Muscle layer of colon (tissue), 2 donors: ENCODE results near the gene BMP6.

Experiments used
- H3K27ac ChIP-seq: one replicate; pipeline ENCODE4 v1.7.0; 2013; ENCODE audit warnings: low read depth, mild to moderate bottlenecking, low read length, moderate library complexity
- H3K27me3 ChIP-seq, 2 donors: one replicate each; pipeline ENCODE4 v1.7.0; 2013; ENCODE audit warnings: low read length in 2 of 2, mild to moderate bottlenecking in 2 of 2; ENCODE audit not compliant: insufficient read depth in 2 of 2, control insufficient read depth in 1 of 2
- H3K36me3 ChIP-seq: one replicate; pipeline ENCODE4 v1.7.0; 2013; ENCODE audit warnings: mild to moderate bottlenecking, low read length; ENCODE audit not compliant: insufficient read depth
- H3K4me1 ChIP-seq: one replicate; pipeline ENCODE4 v1.7.0; 2013; ENCODE audit warnings: mild to moderate bottlenecking, low read length; ENCODE audit not compliant: insufficient read depth
- H3K4me3 ChIP-seq, 2 donors: one replicate each; pipeline ENCODE4 v1.7.0; 2013; ENCODE audit warnings: low read length in 2 of 2, low read depth in 1 of 2, mild to moderate bottlenecking in 1 of 2, moderate library complexity in 1 of 2
- H3K9ac ChIP-seq: one replicate; pipeline ENCODE4 v1.7.0; 2013; ENCODE audit warnings: low read length
- H3K9me3 ChIP-seq: one replicate; pipeline ENCODE4 v1.7.0; 2013; ENCODE audit warnings: mild to moderate bottlenecking, low read length
- donor health status: abdominal sarcoma.
- donor health status: Adenocarcinoma of cecum.

BMP6 gene

GRCh38 chr6:7725849-7726415, at the start of gene BMP6:
TSS of gene BMP6 (plus strand) at chr6:7726099. CDS start at chr6:7726956, 857 bp downstream.
- Histone ChIP-seq H3K36me3 (no peaks in the 10 kb centered on the region), H3K27me3 (peaks cover 37 to 58% of the 10 kb centered on the region in 2 donors), H3K4me1 (peaks cover 19% of the 10 kb centered on the region), H3K4me3 (peak within 1 kb of the TSS; percentile 56 to 73), H3K9ac (no peak within 1 kb of the TSS), H3K9me3 (no peaks in the 10 kb centered on the region), H3K27ac (no peak within 1 kb of the TSS)

- H3K4me1 ChIP-seq: peaks cover 11% of the 10 kb centered on the region
- no peak overlapping the region for H3K9ac ChIP-seq
- H3K9me3 ChIP-seq: no peaks in the 10 kb centered on the region
- H3K27me3 ChIP-seq: no peaks in the 10 kb centered on the region
- H3K4me3 ChIP-seq: no peak overlapping the region
- no peaks in the 10 kb centered on the region for H3K36me3 ChIP-seq
- H3K27ac ChIP-seq: no peak overlapping the region
These were observed 48.7 kb upstream of the BMP6 start for GRCh38 chr6:7677229-7677628.

DNA sequence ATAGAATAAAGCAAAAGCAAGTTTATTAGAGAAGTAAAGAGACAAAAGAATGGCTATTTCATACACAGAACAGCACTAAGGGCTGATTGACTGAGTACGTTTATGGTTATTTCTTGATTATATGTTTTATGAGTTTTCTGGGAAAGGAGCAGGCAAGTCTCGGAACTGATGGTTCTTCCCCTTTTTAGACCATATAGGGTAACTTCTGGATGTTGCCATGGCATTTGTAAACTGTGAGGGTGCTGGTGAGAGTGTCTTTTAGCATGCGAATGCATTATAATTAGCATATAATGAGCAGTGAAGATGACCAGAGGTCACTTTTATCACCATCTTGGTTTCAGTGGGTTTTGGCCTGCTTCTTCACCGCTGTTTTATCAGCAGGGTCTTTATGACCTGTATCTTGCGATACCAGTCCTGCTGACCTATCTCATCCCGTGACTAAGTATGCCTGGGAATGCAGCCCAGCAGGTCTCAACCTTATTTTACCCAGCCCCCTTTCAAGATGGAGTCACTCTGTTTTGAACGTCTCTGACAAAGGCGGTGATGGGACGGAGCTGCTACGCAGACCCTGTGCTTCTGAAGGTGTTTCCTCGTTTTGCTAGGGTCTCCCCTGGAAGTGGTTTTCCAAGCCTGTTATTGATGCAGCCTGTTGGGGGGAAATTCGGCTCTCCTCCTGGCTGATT, 45.4 kb upstream of the BMP6 start:
- H3K4me3 ChIP-seq: no peak overlapping the region
- no peak overlapping the region for H3K27ac ChIP-seq
- no peaks in the 10 kb centered on the region for H3K4me1 ChIP-seq
- no peaks in the 10 kb centered on the region for H3K36me3 ChIP-seq
- H3K27me3 ChIP-seq: no peaks in the 10 kb centered on the region
- H3K9ac ChIP-seq: no peak overlapping the region
- H3K9me3 ChIP-seq: no peaks in the 10 kb centered on the region

GRCh38 chr6:7681449-7681848, 44.5 kb upstream of the BMP6 start:
- H3K4me1 ChIP-seq: no peaks in the 10 kb centered on the region
- H3K36me3 ChIP-seq: no peaks in the 10 kb centered on the region
- no peak overlapping the region for H3K4me3 ChIP-seq
- no peak overlapping the region for H3K27ac ChIP-seq
- no peaks in the 10 kb centered on the region for H3K27me3 ChIP-seq
- no peaks in the 10 kb centered on the region for H3K9me3 ChIP-seq
- no peak overlapping the region for H3K9ac ChIP-seq

GRCh38 chr6:7684076-7684475, 41.8 kb upstream of the BMP6 start:
- no peaks in the 10 kb centered on the region for H3K9me3 ChIP-seq
- no peak overlapping the region for H3K27ac ChIP-seq
- no peaks in the 10 kb centered on the region for H3K27me3 ChIP-seq
- no peaks in the 10 kb centered on the region for H3K4me1 ChIP-seq
- no peak overlapping the region for H3K9ac ChIP-seq
- H3K4me3 ChIP-seq: no peak overlapping the region
- no peaks in the 10 kb centered on the region for H3K36me3 ChIP-seq

DNA sequence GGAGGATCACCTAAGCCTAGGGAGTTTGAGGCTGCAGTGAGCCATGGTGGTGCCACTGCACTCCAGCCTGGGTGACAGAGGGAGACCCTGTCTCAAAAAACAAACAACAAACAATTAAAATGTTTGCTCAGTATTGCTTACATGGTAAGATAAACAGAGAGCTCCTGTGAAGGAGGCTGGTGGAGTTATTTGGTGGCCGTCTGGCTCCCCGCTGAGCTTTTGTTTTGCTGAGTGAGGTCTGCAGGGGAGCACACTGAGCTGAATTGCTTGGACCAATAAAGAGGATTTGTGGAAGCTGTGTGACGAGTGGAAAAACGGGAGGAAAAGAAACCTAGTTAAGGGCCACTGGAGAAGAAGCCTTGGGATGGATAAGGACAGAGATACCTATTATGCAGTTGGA, 41.1 kb upstream of the BMP6 start:
- Histone ChIP-seq H3K27me3 (no peaks in the 10 kb centered on the region), H3K9me3 (no peaks in the 10 kb centered on the region), H3K36me3 (no peaks in the 10 kb centered on the region), H3K4me3 (no peak overlapping the region), H3K27ac (no peak overlapping the region), H3K9ac (no peak overlapping the region), H3K4me1 (no peaks in the 10 kb centered on the region)

- Histone ChIP-seq H3K27me3 (no peaks in the 10 kb centered on the region), H3K4me3 (no peak overlapping the region), H3K4me1 (no peaks in the 10 kb centered on the region), H3K9ac (no peak overlapping the region), H3K27ac (no peak overlapping the region), H3K9me3 (no peaks in the 10 kb centered on the region), H3K36me3 (no peaks in the 10 kb centered on the region)
These were observed 40.6 kb upstream of the BMP6 start for GRCh38 chr6:7685276-7685675.

GRCh38 chr6:7687145-7688111, 38.5 kb upstream of the BMP6 start:
- no peak overlapping the region for H3K9ac ChIP-seq
- no peak overlapping the region for H3K4me3 ChIP-seq
- no peak overlapping the region for H3K27ac ChIP-seq
- no peaks in the 10 kb centered on the region for H3K4me1 ChIP-seq
- no peaks in the 10 kb centered on the region for H3K36me3 ChIP-seq
- H3K9me3 ChIP-seq: no peaks in the 10 kb centered on the region
- no peaks in the 10 kb centered on the region for H3K27me3 ChIP-seq

- no peak overlapping the region for H3K9ac ChIP-seq
- H3K36me3 ChIP-seq: no peaks in the 10 kb centered on the region
- H3K4me1 ChIP-seq: no peaks in the 10 kb centered on the region
- H3K9me3 ChIP-seq: no peaks in the 10 kb centered on the region
- H3K27me3 ChIP-seq: no peaks in the 10 kb centered on the region
- no peak overlapping the region for H3K4me3 ChIP-seq
- H3K27ac ChIP-seq: no peak overlapping the region
These were observed 34.9 kb upstream of the BMP6 start for GRCh38 chr6:7691021-7691420.

- Histone ChIP-seq H3K36me3 (no peaks in the 10 kb centered on the region), H3K4me3 (no peak overlapping the region), H3K27ac (no peak overlapping the region), H3K9ac (no peak overlapping the region), H3K9me3 (no peaks in the 10 kb centered on the region), H3K4me1 (no peaks in the 10 kb centered on the region), H3K27me3 (no peaks in the 10 kb centered on the region)
These were observed 34.0 kb upstream of the BMP6 start for GRCh38 chr6:7691675-7692452.

DNA sequence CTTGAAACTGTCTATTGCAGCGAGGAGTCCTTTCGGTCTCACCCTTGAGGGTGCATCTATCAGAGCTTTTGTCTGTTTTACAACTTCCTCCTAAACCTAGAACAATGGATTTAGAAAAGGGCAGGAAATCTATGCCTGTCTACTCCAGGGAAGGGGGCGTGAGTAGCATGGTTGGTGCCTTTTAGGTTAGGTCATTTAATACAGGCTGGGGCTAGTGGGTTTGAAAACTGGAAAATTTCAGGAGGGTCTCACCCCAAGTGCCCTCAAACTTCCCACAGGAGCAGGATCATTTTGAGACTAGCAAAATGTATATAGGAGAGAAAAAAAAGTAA, 33.5 kb upstream of the BMP6 start:
- Histone ChIP-seq H3K27ac (no peak overlapping the region), H3K9ac (no peak overlapping the region), H3K4me1 (no peaks in the 10 kb centered on the region), H3K27me3 (no peaks in the 10 kb centered on the region), H3K9me3 (no peaks in the 10 kb centered on the region), H3K4me3 (no peak overlapping the region), H3K36me3 (no peaks in the 10 kb centered on the region)
